HG02938 (cell line): ENCODE data around the gene RGN.
"Not testable (repeated sequence)": the region's sequence is repeated elsewhere in the genome, so short reads cannot be mapped to it uniquely, and the experiment has no call there.

ENCODE experiments used
- ATAC-seq: cut with Tn5 transposase; IDR thresholded peaks from one replicate; pipeline ENCODE4 v1.9.1; 2021; ENCODE audit warnings: mild to moderate bottlenecking, moderate library complexity; ENCODE audit not compliant: unreplicated experiment

Gene RGN

GRCh38 chrX:47116551-47117110, 38.4 kb downstream of the RGN start:
- ATAC-seq, result not testable (repeated sequence)

DNA sequence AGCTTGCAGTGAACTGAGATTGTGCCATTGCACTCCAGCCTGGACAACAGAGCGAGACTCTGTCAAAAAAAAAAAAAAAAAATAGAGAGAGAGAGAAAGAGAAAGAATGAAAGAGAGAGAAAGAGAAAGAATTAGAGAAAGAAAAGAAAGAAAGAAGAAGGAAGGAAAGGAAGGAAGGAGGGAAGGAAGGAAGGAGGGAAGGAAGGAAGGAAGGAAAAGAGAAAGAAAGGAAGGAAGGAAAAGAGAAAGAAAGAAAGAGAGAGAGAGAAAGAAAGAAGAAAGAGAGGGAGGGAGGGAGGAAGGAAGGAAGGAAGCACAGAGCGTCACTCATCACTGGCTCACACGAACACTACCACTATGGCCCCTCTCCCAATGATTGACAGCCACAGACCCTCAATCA, 46.2 kb downstream of the RGN start:
- not testable (repeated sequence) for ATAC-seq

GRCh38 chrX:47129157-47129898, 51.1 kb downstream of the RGN start:
- peak; percentile 99 for ATAC-seq

- no peak for ATAC-seq
Observed at GRCh38 chrX:47129899-47130358, 51.7 kb downstream of the RGN start.

DNA sequence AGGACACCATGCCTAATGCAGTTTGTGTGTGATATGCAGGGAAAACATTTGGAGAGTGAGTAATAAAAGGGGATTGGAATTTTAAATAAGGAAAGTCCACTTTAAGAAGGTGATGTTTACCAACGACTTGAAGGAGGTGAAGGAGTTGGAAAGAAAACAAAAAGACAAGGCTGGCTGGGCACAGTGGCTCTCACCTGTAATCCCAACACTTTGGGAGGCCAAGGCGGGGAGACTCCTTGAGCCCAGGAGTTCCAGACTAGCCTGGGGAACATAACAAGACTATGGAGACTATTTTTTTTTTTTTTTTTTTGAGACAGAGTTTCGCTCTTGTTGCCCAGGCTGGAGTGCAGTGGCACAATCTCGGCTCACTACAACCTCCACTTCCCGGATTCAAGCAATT, 55.2 kb downstream of the RGN start:
- ATAC-seq, result no peak

GRCh38 chrX:47135650-47136049, 57.4 kb downstream of the RGN start:
- not testable (repeated sequence) for ATAC-seq

GRCh38 chrX:47138171-47138570, 59.9 kb downstream of the RGN start:
- no peak for ATAC-seq
